SK-N-SH treated with all-trans-retinoic acid at 6 μM for 48 hours (cell line): ENCODE measurements around the gene VAMP3.

Experiments
- ATAC-seq: fragments of 200-7000 bp; cut with Tn5 transposase; 3 replicates; pipeline ENCODE4 v1.9.1; 2020; ENCODE audit warnings: mild to moderate bottlenecking, moderate library complexity
- ARNTL ChIP-seq: fragments of 450-650 bp; formaldehyde crosslinking; IDR thresholded peaks from 2 replicates; pipeline ENCODE4 v1.5.0; 2020; ENCODE audit warnings: low read depth, mild to moderate bottlenecking, moderate library complexity, borderline replicate concordance
- BACH2 ChIP-seq: fragments of 250-450 bp; sonication (Bioruptor Pico); IDR thresholded peaks from 2 replicates; pipeline ENCODE4 v1.9.0; 2021; ENCODE audit warnings: mild to moderate bottlenecking, borderline replicate concordance
- CSDC2 ChIP-seq: fragments of 250-450 bp; sonication (Bioruptor Pico); IDR thresholded peaks from 2 replicates; pipeline ENCODE4 v1.5.0; 2020; ENCODE audit warnings: mild to moderate bottlenecking, moderate library complexity
- ESRRG ChIP-seq: fragments of 250-450 bp; sonication (Bioruptor Pico); IDR thresholded peaks from 2 replicates; pipeline ENCODE4 v1.6.1; 2021; ENCODE audit warnings: mild to moderate bottlenecking
- GLIS3 ChIP-seq: fragments of 250-450 bp; sonication (Bioruptor Pico); IDR thresholded peaks from 2 replicates; pipeline ENCODE4 v1.5.0; 2020; ENCODE audit warnings: mild to moderate bottlenecking, moderate library complexity
- ISL1 ChIP-seq: fragments of 250-450 bp; sonication (Bioruptor Pico); IDR thresholded peaks from 2 replicates; pipeline ENCODE4 v2.1.2; 2022; ENCODE audit warnings: mild to moderate bottlenecking, moderate library complexity
- OSR1 ChIP-seq: fragments of 250-450 bp; sonication (Bioruptor Pico); IDR thresholded peaks from 2 replicates; pipeline ENCODE4 v1.8.0; 2022; ENCODE audit warnings: moderate library complexity, mild to moderate bottlenecking, inconsistent platforms
- PPARA ChIP-seq: fragments of 250-450 bp; sonication (Bioruptor Pico); IDR thresholded peaks from 2 replicates; pipeline ENCODE4 v1.5.0; 2020; ENCODE audit warnings: mild to moderate bottlenecking, borderline replicate concordance
- RARB ChIP-seq: fragments of 250-450 bp; sonication (Bioruptor Pico); IDR thresholded peaks from 2 replicates; pipeline ENCODE4 v1.8.0; 2021; ENCODE audit warnings: mild to moderate bottlenecking, moderate library complexity
- SNAI2 ChIP-seq: fragments of 250-450 bp; sonication (Bioruptor Pico); IDR thresholded peaks from 2 replicates; pipeline ENCODE4 v1.5.0; 2020; ENCODE audit warnings: mild to moderate bottlenecking, moderate library complexity
- TCF4 ChIP-seq: fragments of 250-450 bp; sonication (Bioruptor Pico); IDR thresholded peaks from 2 replicates; pipeline ENCODE4 v1.8.0; 2021; ENCODE audit warnings: mild to moderate bottlenecking, moderate library complexity, borderline replicate concordance
- TOX ChIP-seq: fragments of 250-450 bp; sonication (Bioruptor Pico); IDR thresholded peaks from 2 replicates; pipeline ENCODE4 v1.8.0; 2021; ENCODE audit warnings: mild to moderate bottlenecking, moderate library complexity, borderline replicate concordance
- ZC3H10 ChIP-seq: fragments of 250-450 bp; sonication (Bioruptor Pico); IDR thresholded peaks from 2 replicates; pipeline ENCODE4 v1.5.1; 2021; ENCODE audit warnings: mild to moderate bottlenecking, moderate library complexity
- ZFP3 ChIP-seq: fragments of 250-450 bp; sonication (Bioruptor Pico); IDR thresholded peaks from 2 replicates; pipeline ENCODE4 v1.5.0; 2020; ENCODE audit warnings: mild to moderate bottlenecking, moderate library complexity
- ZFP30 ChIP-seq: fragments of 450-650 bp; formaldehyde crosslinking; IDR thresholded peaks from 2 replicates; pipeline ENCODE4 v1.5.0; 2022; ENCODE audit warnings: mild to moderate bottlenecking, moderate library complexity
- ZNF565 ChIP-seq: fragments of 450-650 bp; formaldehyde crosslinking; conservative IDR thresholded peaks from 2 replicates; pipeline ENCODE4 v1.5.0; 2020; ENCODE audit warnings: low read depth, mild to moderate bottlenecking, moderate library complexity
- ZNF8 ChIP-seq: fragments of 450-650 bp; formaldehyde crosslinking; IDR thresholded peaks from 2 replicates; pipeline ENCODE4 v1.5.0; 2020; ENCODE audit warnings: mild to moderate bottlenecking, moderate library complexity
- TF ChIP-seq, protein P1 (sequence below): fragments of 250-450 bp; sonication (Bioruptor Pico); IDR thresholded peaks from 2 replicates; pipeline ENCODE4 v1.5.1; 2021; ENCODE audit warnings: mild to moderate bottlenecking, moderate library complexity
- TF ChIP-seq, protein P2 (sequence below): fragments of 250-450 bp; sonication (Bioruptor Pico); IDR thresholded peaks from 2 replicates; pipeline ENCODE4 v1.5.1; 2020; ENCODE audit warnings: low read depth, mild to moderate bottlenecking, moderate library complexity
- TF ChIP-seq, protein P3 (sequence below): fragments of 250-450 bp; sonication (Bioruptor Pico); IDR thresholded peaks from 2 replicates; pipeline ENCODE4 v1.8.0; 2020; ENCODE audit warnings: mild to moderate bottlenecking, moderate library complexity, borderline replicate concordance
- TF ChIP-seq, protein P4 (sequence below): fragments of 250-450 bp; sonication (Bioruptor Pico); IDR thresholded peaks from 2 replicates; pipeline ENCODE4 v1.5.0; 2020; ENCODE audit warnings: mild to moderate bottlenecking, moderate library complexity
- TF ChIP-seq, protein P5 (sequence below): fragments of 250-450 bp; sonication (Bioruptor Pico); IDR thresholded peaks from 2 replicates; pipeline ENCODE4 v1.8.0; 2021; ENCODE audit warnings: low read depth, mild to moderate bottlenecking, moderate library complexity, borderline replicate concordance

The VAMP3 gene

DNA sequence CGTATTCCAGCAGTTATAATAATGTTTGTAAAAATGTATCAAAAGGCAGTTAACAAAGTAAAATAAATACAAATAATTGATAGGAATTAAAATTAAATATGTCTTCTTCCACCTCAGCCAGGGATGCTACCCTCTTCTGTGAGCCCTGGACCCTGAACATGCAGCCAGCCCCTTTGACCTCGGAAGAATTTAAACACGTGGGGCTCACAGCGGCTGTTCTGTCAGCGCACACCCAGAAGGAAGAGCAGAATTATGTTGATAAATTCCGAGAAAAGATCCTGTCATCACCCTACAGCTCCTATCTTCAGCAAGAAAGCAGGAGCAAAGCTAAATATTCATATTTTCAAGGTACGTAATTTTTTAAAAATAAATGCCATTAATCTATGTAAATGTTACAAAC, 55.3 kb downstream of the VAMP3 start:
- TF ChIP-seq, protein P1, sequence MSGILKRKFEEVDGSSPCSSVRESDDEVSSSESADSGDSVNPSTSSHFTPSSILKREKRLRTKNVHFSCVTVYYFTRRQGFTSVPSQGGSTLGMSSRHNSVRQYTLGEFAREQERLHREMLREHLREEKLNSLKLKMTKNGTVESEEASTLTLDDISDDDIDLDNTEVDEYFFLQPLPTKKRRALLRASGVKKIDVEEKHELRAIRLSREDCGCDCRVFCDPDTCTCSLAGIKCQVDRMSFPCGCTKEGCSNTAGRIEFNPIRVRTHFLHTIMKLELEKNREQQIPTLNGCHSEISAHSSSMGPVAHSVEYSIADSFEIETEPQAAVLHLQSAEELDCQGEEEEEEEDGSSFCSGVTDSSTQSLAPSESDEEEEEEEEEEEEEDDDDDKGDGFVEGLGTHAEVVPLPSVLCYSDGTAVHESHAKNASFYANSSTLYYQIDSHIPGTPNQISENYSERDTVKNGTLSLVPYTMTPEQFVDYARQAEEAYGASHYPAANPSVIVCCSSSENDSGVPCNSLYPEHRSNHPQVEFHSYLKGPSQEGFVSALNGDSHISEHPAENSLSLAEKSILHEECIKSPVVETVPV (CRISPR knock-in tag) = no peak
- no peak for TF ChIP-seq ZFP3 (CRISPR knock-in tag)
- TF ChIP-seq PPARA (CRISPR knock-in tag) = no peak
- TF ChIP-seq, protein P2, sequence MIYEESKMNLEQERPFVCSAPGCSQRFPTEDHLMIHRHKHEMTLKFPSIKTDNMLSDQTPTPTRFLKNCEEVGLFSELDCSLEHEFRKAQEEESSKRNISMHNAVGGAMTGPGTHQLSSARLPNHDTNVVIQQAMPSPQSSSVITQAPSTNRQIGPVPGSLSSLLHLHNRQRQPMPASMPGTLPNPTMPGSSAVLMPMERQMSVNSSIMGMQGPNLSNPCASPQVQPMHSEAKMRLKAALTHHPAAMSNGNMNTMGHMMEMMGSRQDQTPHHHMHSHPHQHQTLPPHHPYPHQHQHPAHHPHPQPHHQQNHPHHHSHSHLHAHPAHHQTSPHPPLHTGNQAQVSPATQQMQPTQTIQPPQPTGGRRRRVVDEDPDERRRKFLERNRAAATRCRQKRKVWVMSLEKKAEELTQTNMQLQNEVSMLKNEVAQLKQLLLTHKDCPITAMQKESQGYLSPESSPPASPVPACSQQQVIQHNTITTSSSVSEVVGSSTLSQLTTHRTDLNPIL = no peak
- no peak for TF ChIP-seq OSR1
- TF ChIP-seq GLIS3 = no peak
- TF ChIP-seq, protein P3, sequence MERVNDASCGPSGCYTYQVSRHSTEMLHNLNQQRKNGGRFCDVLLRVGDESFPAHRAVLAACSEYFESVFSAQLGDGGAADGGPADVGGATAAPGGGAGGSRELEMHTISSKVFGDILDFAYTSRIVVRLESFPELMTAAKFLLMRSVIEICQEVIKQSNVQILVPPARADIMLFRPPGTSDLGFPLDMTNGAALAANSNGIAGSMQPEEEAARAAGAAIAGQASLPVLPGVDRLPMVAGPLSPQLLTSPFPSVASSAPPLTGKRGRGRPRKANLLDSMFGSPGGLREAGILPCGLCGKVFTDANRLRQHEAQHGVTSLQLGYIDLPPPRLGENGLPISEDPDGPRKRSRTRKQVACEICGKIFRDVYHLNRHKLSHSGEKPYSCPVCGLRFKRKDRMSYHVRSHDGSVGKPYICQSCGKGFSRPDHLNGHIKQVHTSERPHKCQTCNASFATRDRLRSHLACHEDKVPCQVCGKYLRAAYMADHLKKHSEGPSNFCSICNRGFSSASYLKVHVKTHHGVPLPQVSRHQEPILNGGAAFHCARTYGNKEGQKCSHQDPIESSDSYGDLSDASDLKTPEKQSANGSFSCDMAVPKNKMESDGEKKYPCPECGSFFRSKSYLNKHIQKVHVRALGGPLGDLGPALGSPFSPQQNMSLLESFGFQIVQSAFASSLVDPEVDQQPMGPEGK (CRISPR knock-in tag) = no peak
- no peak for TF ChIP-seq ZC3H10 (CRISPR knock-in tag)
- no peak for TF ChIP-seq RARB (CRISPR knock-in tag)
- no peak for TF ChIP-seq ESRRG
- TF ChIP-seq ARNTL (CRISPR knock-in tag) = no peak
- no peak for TF ChIP-seq ISL1 (CRISPR knock-in tag)
- TF ChIP-seq CSDC2 (CRISPR knock-in tag) = no peak
- no peak for TF ChIP-seq SNAI2
- TF ChIP-seq ZNF565 = no peak
- TF ChIP-seq, protein P4, sequence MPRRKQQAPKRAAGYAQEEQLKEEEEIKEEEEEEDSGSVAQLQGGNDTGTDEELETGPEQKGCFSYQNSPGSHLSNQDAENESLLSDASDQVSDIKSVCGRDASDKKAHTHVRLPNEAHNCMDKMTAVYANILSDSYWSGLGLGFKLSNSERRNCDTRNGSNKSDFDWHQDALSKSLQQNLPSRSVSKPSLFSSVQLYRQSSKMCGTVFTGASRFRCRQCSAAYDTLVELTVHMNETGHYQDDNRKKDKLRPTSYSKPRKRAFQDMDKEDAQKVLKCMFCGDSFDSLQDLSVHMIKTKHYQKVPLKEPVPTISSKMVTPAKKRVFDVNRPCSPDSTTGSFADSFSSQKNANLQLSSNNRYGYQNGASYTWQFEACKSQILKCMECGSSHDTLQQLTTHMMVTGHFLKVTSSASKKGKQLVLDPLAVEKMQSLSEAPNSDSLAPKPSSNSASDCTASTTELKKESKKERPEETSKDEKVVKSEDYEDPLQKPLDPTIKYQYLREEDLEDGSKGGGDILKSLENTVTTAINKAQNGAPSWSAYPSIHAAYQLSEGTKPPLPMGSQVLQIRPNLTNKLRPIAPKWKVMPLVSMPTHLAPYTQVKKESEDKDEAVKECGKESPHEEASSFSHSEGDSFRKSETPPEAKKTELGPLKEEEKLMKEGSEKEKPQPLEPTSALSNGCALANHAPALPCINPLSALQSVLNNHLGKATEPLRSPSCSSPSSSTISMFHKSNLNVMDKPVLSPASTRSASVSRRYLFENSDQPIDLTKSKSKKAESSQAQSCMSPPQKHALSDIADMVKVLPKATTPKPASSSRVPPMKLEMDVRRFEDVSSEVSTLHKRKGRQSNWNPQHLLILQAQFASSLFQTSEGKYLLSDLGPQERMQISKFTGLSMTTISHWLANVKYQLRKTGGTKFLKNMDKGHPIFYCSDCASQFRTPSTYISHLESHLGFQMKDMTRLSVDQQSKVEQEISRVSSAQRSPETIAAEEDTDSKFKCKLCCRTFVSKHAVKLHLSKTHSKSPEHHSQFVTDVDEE (CRISPR knock-in tag) = no peak
- no peak for TF ChIP-seq ZFP30
- no peak for TF ChIP-seq BACH2
- TF ChIP-seq, protein P5, sequence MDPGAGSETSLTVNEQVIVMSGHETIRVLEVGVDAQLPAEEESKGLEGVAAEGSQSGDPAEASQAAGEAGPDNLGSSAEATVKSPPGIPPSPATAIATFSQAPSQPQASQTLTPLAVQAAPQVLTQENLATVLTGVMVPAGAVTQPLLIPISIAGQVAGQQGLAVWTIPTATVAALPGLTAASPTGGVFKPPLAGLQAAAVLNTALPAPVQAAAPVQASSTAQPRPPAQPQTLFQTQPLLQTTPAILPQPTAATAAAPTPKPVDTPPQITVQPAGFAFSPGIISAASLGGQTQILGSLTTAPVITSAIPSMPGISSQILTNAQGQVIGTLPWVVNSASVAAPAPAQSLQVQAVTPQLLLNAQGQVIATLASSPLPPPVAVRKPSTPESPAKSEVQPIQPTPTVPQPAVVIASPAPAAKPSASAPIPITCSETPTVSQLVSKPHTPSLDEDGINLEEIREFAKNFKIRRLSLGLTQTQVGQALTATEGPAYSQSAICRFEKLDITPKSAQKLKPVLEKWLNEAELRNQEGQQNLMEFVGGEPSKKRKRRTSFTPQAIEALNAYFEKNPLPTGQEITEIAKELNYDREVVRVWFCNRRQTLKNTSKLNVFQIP = no peak

DNA sequence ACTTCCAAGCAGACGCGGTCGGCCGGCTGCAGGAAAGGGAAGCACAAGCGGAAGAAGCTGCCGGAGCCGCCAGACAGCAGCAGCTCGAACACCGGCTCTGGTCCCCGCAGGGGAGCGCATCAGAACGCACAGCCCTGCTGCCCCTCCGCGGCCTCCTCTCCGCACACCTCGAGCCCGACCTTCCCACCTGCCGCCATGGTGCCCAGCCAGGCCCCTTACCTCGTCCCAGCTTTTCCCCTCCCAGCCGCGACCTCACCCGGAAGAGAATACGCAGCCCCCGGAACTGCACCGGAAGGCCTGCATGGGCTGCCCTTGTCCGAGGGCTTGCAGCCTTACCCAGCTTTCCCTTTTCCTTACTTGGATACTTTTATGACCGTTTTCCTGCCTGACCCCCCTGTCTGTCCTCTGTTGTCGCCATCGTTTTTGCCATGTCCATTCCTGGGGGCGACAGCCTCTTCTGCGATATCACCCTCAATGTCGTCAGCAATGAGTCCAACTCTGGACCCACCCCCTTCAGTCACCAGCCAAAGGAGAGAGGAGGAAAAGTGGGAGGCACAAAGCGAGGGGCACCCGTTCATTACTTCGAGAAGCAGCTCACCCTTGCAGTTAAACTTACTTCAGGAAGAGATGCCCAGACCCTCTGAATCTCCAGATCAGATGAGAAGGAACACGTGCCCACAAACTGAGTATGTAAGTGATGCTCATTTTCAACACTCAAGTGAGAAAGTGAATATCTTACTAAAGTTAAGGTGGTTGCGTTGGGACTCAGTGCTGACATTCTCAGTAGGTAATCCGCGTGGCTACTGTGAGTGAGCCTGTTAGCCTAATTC, 56.2 kb downstream of the VAMP3 start:
- ATAC-seq = no peak
- TF ChIP-seq ZC3H10 (CRISPR knock-in tag) = no peak
- no peak for TF ChIP-seq OSR1
- TF ChIP-seq PPARA (CRISPR knock-in tag) = no peak
- TF ChIP-seq ZFP30 = no peak
- TF ChIP-seq TCF4 (CRISPR knock-in tag) = no peak
- TF ChIP-seq, protein P3 (CRISPR knock-in tag) = no peak
- no peak for TF ChIP-seq ESRRG
- TF ChIP-seq ZNF8 (CRISPR knock-in tag) = no peak
- no peak for TF ChIP-seq TOX (CRISPR knock-in tag)
- TF ChIP-seq, all 23 proteins: peak for 0

More for the DNA sequence above, 55.3 kb downstream of the VAMP3 start:
- ATAC-seq = no peak
